Transverse colon (tissue), 4 donors: ENCODE results near the gene SH3TC2. TPM values are rescaled to one million over a fixed set of nuclear protein-coding genes. Genes with fewer than 3 reads are reported as not detected.

Experiments used
- DNase-seq: peaks from one replicate; pipeline ENCODE4 v3.0.0-alpha.2; 2019
- H3K27ac ChIP-seq, 4 donors: fragments of 200-600 bp; sonication (generic); 2 replicates each; pipeline ENCODE4 v1.5.1; 2016 to 2018; ENCODE audit warnings: inconsistent platforms in 4 of 4
- H3K27me3 ChIP-seq: fragments of 200-600 bp; sonication (generic); 2 replicates; pipeline ENCODE4 v1.5.1; 2017; ENCODE audit warnings: inconsistent platforms
- H3K36me3 ChIP-seq, 4 donors: fragments of 200-600 bp; sonication (generic); 2 replicates each; pipeline ENCODE4 v1.5.1; 2017 to 2019; ENCODE audit warnings: inconsistent platforms in 4 of 4
- H3K4me1 ChIP-seq, 4 donors: fragments of 200-600 bp; sonication (generic); 2 replicates each; pipeline ENCODE4 v1.5.1; 2017 to 2020; ENCODE audit warnings: inconsistent platforms in 4 of 4
- H3K4me3 ChIP-seq, 4 donors: fragments of 200-600 bp; sonication (generic); 1 replicate in 1 of 4; 2 replicates in 3 of 4; pipeline versions ENCODE4 v1.5.1 to v1.6.1; 2017 to 2019; ENCODE audit warnings: inconsistent platforms in 4 of 4
- H3K9me3 ChIP-seq, 2 donors: fragments of 200-600 bp; sonication (generic); 2 replicates each; pipeline ENCODE4 v1.5.1; 2017 to 2019; ENCODE audit warnings: inconsistent platforms in 2 of 2
- CTCF ChIP-seq, 5 experiments: fragments of 200-600 bp in 3 of 5; fragments of 450-650 bp in 2 of 5; sonication (generic) in 3 of 5; IDR thresholded peaks; 1 replicate in 2 of 5; 2 replicates in 3 of 5; pipeline ENCODE4 v1.5.1; 2016 to 2017; ENCODE audit warnings: antibody characterized with exemption in 5 of 5, inconsistent platforms in 3 of 5, mild to moderate bottlenecking in 2 of 5, moderate library complexity in 1 of 5
- EP300 ChIP-seq: sonication (generic); formaldehyde crosslinking; IDR thresholded peaks from one replicate; pipeline ENCODE4 v1.6.1; 2017; ENCODE audit warnings: antibody characterized with exemption, low read depth
- POLR2A ChIP-seq: fragments of 450-650 bp; IDR thresholded peaks from one replicate; pipeline ENCODE4 v1.6.1; 2016; ENCODE audit warnings: antibody characterized with exemption, mild to moderate bottlenecking, moderate library complexity
- POLR2AphosphoS5 ChIP-seq, 3 donors: sonication (generic); formaldehyde crosslinking; IDR thresholded peaks; one replicate each; pipeline ENCODE4 v1.6.1; 2016; ENCODE audit warnings: antibody characterized with exemption in 3 of 3
- WGBS, 2 donors: methylation state at CpG; one replicate each; pipeline ENCODE4 v1.1.5; 2018; ENCODE audit warnings: low coverage in 1 of 2; 5-methylcytosine and 5-hydroxymethylcytosine counted together
- in situ Hi-C, 4 donors: fragments of 200-750 bp; cut with MboI; loops; one replicate each; pipeline versions ENCODE4 v1.15.0 to v1.15.1; 2017; ENCODE audit warnings: low sequenced_read_pairs in 3 of 4, low pct_ligation_motif_present in 1 of 4, low pct_unique_long_range_greater_than_20kb in 1 of 4
- intact Hi-C: fragments of 100-400 bp; cut with DNase I; formaldehyde crosslinking; loops from one replicate; pipeline ENCODE4 v1.15.1; 2023; ENCODE audit warnings: low total_unique reads
- total RNA-seq, 4 donors: library from RNA; depleted of rRNA; stranded (reverse); fragments of >200 nt; gene quantifications; one replicate each; pipeline ENCODE4 v1.1.0, GENCODE V29; 2016

The SH3TC2 gene
- total RNA-seq, 4 donors from 2014 or later = 0.55 to 1.6 (median 1.5) TPM; not detected in 1

- TF ChIP-seq EP300 = no peak
- no peak for TF ChIP-seq POLR2A
- TF ChIP-seq CTCF (IDR thresholded peaks at IDR 0.05) = no peak
- TF ChIP-seq POLR2AphosphoS5 (IDR thresholded peaks at IDR 0.05) = no peak
- peak overlapping the region in 2 of 4 donors; percentile 42 to 50 for H3K27ac ChIP-seq
- intact Hi-C loops = no loop called here
- WGBS, 2 donors = 39 to 43% methylated on average over 1 to 2 of the region's 2 CpGs
- DNase-seq = no peak
- H3K4me1 ChIP-seq = peaks cover 5 to 40% (median 12%) of the 10 kb centered on the region in 4 donors
- no peaks in the 10 kb centered on the region for H3K27me3 ChIP-seq
- no peaks in the 10 kb centered on the region for H3K36me3 ChIP-seq
- H3K4me3 ChIP-seq = no peak overlapping the region
- in situ Hi-C loops = loop anchor here in 1 of 4 donors (25.0 kb wide), 1 partner anchor 156 kb away; no protein-coding TSS in a partner anchor
- no peaks in the 10 kb centered on the region for H3K9me3 ChIP-seq
These were observed 94.6 kb downstream of the SH3TC2 start for GRCh38 chr5:148968311-148968710.

GRCh38 chr5:148967783-148968182, 95.1 kb downstream of the SH3TC2 start:
- H3K9me3 ChIP-seq = no peaks in the 10 kb centered on the region
- H3K27me3 ChIP-seq = no peaks in the 10 kb centered on the region
- in situ Hi-C loops = loop anchor here in 1 of 4 donors (25.0 kb wide), 1 partner anchor 155 kb away; no protein-coding TSS in a partner anchor
- H3K4me1 ChIP-seq = peaks cover 5 to 39% (median 11%) of the 10 kb centered on the region in 4 donors
- WGBS, 2 donors = 44% methylated on average over 4 of the region's 4 CpGs; no CpG with 5 or more reads in 1 of the 2 donors
- intact Hi-C loops = no loop called here
- no peak overlapping the region for H3K4me3 ChIP-seq
- DNase-seq = peak; percentile 32
- H3K36me3 ChIP-seq = no peaks in the 10 kb centered on the region
- peak overlapping the region in 2 of 4 donors; percentile 42 to 50 for H3K27ac ChIP-seq
- TF ChIP-seq POLR2A (no peak), EP300 (no peak), CTCF (IDR thresholded peaks at IDR 0.05) (no peak), POLR2AphosphoS5 (IDR thresholded peaks at IDR 0.05) (no peak)

- H3K4me3 ChIP-seq = no peak overlapping the region
- peaks cover 5 to 35% (median 9%) of the 10 kb centered on the region in 4 donors for H3K4me1 ChIP-seq
- no peaks in the 10 kb centered on the region for H3K36me3 ChIP-seq
- no peaks in the 10 kb centered on the region for H3K27me3 ChIP-seq
- in situ Hi-C loops (loop anchor here in 1 of 4 donors (25.0 kb wide), 1 partner anchor 155 kb away; no protein-coding TSS in a partner anchor), intact Hi-C loops (no loop called here)
- TF ChIP-seq EP300 (no peak), POLR2A (no peak), POLR2AphosphoS5 (IDR thresholded peaks at IDR 0.05) (no peak), CTCF (IDR thresholded peaks at IDR 0.05) (no peak)
- DNase-seq = no peak
- no peaks in the 10 kb centered on the region for H3K9me3 ChIP-seq
- no peak overlapping the region for H3K27ac ChIP-seq
- 50 to 96% methylated on average over 1 to 2 of the region's 2 CpGs for WGBS, 2 donors
These were observed 95.9 kb downstream of the SH3TC2 start for GRCh38 chr5:148966938-148967337.

DNA sequence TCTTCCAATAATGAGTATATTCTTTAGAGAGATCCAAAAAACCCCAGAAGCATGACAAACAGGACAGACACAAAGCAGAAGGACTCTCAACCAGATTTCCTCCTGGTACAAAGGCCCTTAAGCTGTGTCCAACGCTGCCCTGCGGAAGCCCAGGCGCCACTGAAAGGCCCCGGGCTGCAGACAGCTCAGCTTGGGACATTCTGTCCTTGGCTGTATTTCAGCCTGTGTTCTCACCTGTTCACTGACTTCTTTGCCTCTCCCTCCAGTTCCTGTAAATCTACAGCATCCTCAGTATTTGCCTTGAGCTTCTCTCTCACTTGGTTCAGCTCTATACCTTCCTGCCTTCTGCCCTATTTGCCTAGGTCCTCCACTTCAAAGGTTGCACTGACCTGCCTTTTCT, 96.5 kb downstream of the SH3TC2 start:
- Histone ChIP-seq H3K36me3 (no peaks in the 10 kb centered on the region), H3K27ac (peak overlapping the region in 2 of 4 donors; percentile 5 to 15), H3K27me3 (no peaks in the 10 kb centered on the region), H3K4me1 (peaks cover 5 to 35% (median 9%) of the 10 kb centered on the region in 4 donors), H3K4me3 (no peak overlapping the region), H3K9me3 (no peaks in the 10 kb centered on the region)
- TF ChIP-seq CTCF (IDR thresholded peaks at IDR 0.05) (no peak), POLR2AphosphoS5 (IDR thresholded peaks at IDR 0.05) (peak in 2 of 3 donors; percentile 41 to 50)
- intact Hi-C loops (no loop called here), in situ Hi-C loops (loop anchor here in 1 of 4 donors (25.0 kb wide), 1 partner anchor 154 kb away; no protein-coding TSS in a partner anchor)
- DNase-seq = no peak
- WGBS, 2 donors = 87 to 100% methylated on average over 3 to 4 of the region's 4 CpGs
